BLaER1 treated with 17β-estradiol and CSF1 and Interleukin-3, amounts not matched to agents 10 nM and 100 nM (cell line): ENCODE measurements around the gene KRTAP1-5.
"Not testable (repeated sequence)": the region's sequence is repeated elsewhere in the genome, so short reads cannot be mapped to it uniquely, and the experiment has no call there.

Source experiments
- H3K27ac ChIP-seq, 11 experiments: shearing (Covaris generic); formaldehyde crosslinking; 2 replicates each; pipeline ENCODE4 v1.8.1; 2022
- H3K27me3 ChIP-seq, 11 experiments: shearing (Covaris generic); formaldehyde crosslinking; 2 replicates each; pipeline ENCODE4 v1.8.1; 2022
- H3K36me3 ChIP-seq, 11 experiments: shearing (Covaris generic); formaldehyde crosslinking; 2 replicates each; pipeline ENCODE4 v1.8.1; 2022
- H3K4me1 ChIP-seq, 10 experiments: shearing (Covaris generic); formaldehyde crosslinking; 2 replicates each; pipeline ENCODE4 v1.8.1; 2022
- H3K4me2 ChIP-seq, 11 experiments: shearing (Covaris generic); formaldehyde crosslinking; 2 replicates each; pipeline ENCODE4 v1.8.1; 2022
- H3K4me3 ChIP-seq, 10 experiments: shearing (Covaris generic); formaldehyde crosslinking; 2 replicates each; pipeline ENCODE4 v1.8.1; 2022
- H3K9ac ChIP-seq, 11 experiments: shearing (Covaris generic); formaldehyde crosslinking; 2 replicates each; pipeline ENCODE4 v1.8.1; 2022
- H3K9me3 ChIP-seq, 11 experiments: shearing (Covaris generic); formaldehyde crosslinking; replicated peaks in 1 of 11; 2 replicates each; pipeline ENCODE4 v1.8.1; 2022
- H4K20me1 ChIP-seq, 11 experiments: shearing (Covaris generic); formaldehyde crosslinking; 2 replicates each; pipeline ENCODE4 v1.8.1; 2022
- Cebpa-rat ChIP-seq, 11 experiments: shearing (Covaris generic); IDR thresholded peaks; 2 replicates each; pipeline ENCODE4 v1.8.1; 2022

Gene KRTAP1-5

DNA sequence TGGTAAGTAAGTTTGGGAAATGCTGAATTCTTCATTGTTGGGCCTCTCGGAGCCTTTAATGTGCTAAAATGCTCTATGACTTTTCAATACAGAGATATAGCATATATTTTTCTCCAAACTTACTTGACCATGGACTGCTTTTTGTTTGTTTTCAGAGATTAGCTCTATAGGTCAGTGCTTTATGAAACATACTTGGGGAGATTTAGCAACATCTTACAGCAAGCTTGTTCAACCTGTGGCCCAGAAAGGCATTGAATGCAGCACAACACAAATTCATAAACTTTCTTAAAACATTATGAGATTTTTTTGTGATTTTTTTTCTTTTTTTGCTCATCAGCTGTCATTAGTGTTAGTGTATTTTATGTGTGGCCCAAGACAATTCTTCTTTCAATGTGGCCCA is 17.1 kb downstream of the KRTAP1-5 start:
- Histone ChIP-seq H3K27ac (no peak overlapping the region), H4K20me1 (no peaks in the 10 kb centered on the region), H3K36me3 (no peaks in the 10 kb centered on the region), H3K9ac (no peak overlapping the region), H3K4me3 (no peak overlapping the region), H3K4me1 (no peaks in the 10 kb centered on the region), H3K9me3 (no peaks in the 10 kb centered on the region), H3K4me2 (no peak overlapping the region), H3K27me3 (no peaks in the 10 kb centered on the region)
- TF ChIP-seq Cebpa-rat (IDR thresholded peaks at IDR 0.05): no peak

DNA sequence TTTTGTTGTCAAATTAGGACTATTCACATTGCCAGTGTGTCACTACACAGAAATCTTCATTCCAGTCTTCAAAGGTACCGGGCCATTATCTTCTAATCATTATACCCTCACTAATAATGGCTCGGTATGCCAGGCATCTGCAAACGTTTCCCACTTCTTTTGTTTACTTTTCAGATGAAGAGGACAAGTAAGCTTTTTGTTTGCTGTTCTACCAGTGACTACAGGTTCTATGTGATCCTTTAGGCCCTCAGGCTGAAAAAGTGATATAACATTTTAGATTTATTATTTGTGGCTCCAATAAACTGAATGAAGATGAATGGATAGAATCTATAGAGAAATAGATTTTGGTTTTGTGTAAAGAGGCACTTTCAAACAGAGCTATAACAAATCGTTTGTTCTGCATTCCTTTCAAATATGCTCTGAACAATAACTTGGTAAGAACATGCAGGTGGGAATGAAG is 17.7 kb downstream of the KRTAP1-5 start:
- Histone ChIP-seq H3K27me3 (no peaks in the 10 kb centered on the region), H3K9ac (no peak overlapping the region), H3K4me2 (no peak overlapping the region), H3K36me3 (no peaks in the 10 kb centered on the region), H4K20me1 (no peaks in the 10 kb centered on the region), H3K4me3 (no peak overlapping the region), H3K9me3 (no peaks in the 10 kb centered on the region), H3K4me1 (no peaks in the 10 kb centered on the region), H3K27ac (no peak overlapping the region)
- TF ChIP-seq Cebpa-rat (IDR thresholded peaks at IDR 0.05): no peak

DNA sequence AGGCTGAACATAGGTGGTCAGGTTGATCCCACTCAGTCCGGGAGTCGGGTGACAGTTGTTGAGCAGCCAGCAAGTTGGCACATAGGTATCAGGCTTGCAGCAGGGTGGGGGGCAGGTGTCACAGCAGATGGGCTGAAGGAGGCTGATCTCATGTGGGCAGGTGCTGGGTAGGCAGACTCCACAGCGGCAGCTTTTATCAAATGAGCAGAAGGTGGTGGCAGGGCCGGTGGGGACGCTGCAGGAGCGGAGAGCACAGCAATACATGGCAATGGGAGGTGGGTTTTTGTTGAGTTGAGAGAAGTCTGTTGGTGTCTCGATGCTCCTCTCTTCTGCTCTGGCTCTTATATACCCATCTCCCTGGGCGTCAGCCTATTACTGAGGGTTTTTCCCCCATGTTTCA is 18.2 kb downstream of the KRTAP1-5 start, which contains the start of gene KRTAP3-1:
Gene KRTAP3-1 (minus strand): TSS at position 318 of the 400 bp plus-strand sequence. CDS start 54 bp downstream, at position 264.
- H3K36me3 ChIP-seq: no peaks in the 10 kb centered on the region
- H3K4me1 ChIP-seq: no peaks in the 10 kb centered on the region
- H3K4me2 ChIP-seq: no peak within 1 kb of the TSS
- no peaks in the 10 kb centered on the region for H3K9me3 ChIP-seq
- H4K20me1 ChIP-seq: no peaks in the 10 kb centered on the region
- H3K27ac ChIP-seq: no peak within 1 kb of the TSS
- H3K9ac ChIP-seq: no peak within 1 kb of the TSS
- TF ChIP-seq Cebpa-rat (IDR thresholded peaks at IDR 0.05): no peak
- H3K4me3 ChIP-seq: no peak within 1 kb of the TSS
- H3K27me3 ChIP-seq: no peaks in the 10 kb centered on the region

DNA sequence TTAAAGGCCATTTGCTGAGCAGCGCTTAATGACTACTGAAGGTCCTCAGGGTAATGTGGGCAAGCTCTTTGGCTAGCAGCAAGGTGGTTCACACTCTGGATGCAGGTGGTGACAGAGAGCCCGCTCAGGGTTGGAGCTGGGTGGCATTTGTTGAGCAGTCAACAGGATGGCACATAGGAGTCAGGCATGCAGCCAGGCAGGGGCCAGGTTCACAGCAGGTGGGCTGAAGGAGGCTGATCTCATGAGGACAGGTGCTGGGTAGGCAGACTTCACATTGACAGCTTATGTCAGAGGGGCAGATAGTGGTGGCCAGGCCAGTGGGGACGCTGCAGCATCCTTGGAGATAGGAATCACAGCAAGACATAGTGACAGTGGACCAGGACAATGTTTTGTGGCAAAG is 22.6 kb downstream of the KRTAP1-5 start:
- no peak for TF ChIP-seq Cebpa-rat (IDR thresholded peaks at IDR 0.05)
- H3K36me3 ChIP-seq: no peaks in the 10 kb centered on the region
- no peak overlapping the region for H3K27ac ChIP-seq
- H3K9ac ChIP-seq: no peak overlapping the region
- H3K27me3 ChIP-seq: no peaks in the 10 kb centered on the region
- H3K4me1 ChIP-seq: no peaks in the 10 kb centered on the region
- H4K20me1 ChIP-seq: no peaks in the 10 kb centered on the region
- 0 out of 22 replicates have a peak, but pooled peaks cover 0 to 9% (median 0%) of the 10 kb centered on the region in 11 experiments for H3K9me3 ChIP-seq
- H3K4me2 ChIP-seq: no peak overlapping the region
- H3K4me3 ChIP-seq: no peak overlapping the region

DNA sequence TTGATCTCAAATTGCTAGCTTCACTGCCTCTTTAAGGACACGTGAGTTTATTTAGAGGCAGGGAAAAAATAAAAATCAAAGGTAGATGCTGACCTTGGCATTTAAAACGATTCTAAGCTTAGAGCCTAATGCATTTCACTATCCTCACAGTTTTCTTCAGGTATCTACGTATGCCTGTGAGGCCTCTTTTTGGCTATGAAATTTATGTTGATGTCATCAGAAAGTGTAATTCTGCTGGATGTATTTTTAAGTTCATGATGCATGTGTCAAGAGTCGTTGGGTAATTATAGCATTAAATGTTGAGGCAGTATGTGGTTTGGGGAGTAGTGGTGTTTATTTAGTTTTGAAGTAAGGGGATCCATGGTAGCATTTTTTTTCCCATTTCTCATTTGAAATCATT is 23.1 kb downstream of the KRTAP1-5 start:
- H3K27me3 ChIP-seq: no peaks in the 10 kb centered on the region
- no peak overlapping the region for H3K27ac ChIP-seq
- H3K4me2 ChIP-seq: no peak overlapping the region
- H3K4me1 ChIP-seq: no peaks in the 10 kb centered on the region
- no peak overlapping the region for H3K9ac ChIP-seq
- H3K9me3 ChIP-seq: 0 out of 22 replicates have a peak, but pooled peaks cover 0 to 9% (median 0%) of the 10 kb centered on the region in 11 experiments
- TF ChIP-seq Cebpa-rat (IDR thresholded peaks at IDR 0.05): no peak
- H3K36me3 ChIP-seq: no peaks in the 10 kb centered on the region
- H4K20me1 ChIP-seq: no peaks in the 10 kb centered on the region
- no peak overlapping the region for H3K4me3 ChIP-seq

DNA sequence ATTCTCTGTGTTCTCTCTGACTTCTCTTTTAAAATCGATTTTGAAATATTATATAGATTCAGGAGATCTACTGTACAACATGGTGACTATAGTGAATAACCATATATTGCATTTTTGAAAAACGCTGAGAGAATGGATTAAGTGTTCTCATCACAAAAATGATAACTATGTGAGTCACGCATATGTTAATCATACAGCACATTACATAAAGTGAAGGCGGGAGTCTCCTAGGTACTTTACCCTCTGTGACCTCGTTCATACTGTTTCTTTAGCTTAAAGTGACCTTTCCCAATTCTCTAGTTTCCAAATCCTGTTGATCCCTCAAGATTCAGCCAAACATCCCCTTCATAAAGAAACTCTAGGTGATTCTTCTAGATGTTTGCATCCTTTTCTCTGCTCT is 24.2 kb downstream of the KRTAP1-5 start:
- no peak overlapping the region for H3K9ac ChIP-seq
- H3K4me3 ChIP-seq: no peak overlapping the region
- H3K4me1 ChIP-seq: no peaks in the 10 kb centered on the region
- no peaks in the 10 kb centered on the region for H3K36me3 ChIP-seq
- no peak overlapping the region for H3K4me2 ChIP-seq
- H4K20me1 ChIP-seq: no peaks in the 10 kb centered on the region
- TF ChIP-seq Cebpa-rat (IDR thresholded peaks at IDR 0.05): no peak
- no peak overlapping the region for H3K27ac ChIP-seq
- H3K9me3 ChIP-seq: 0 out of 22 replicates have a peak, but pooled peaks cover 0 to 9% (median 0%) of the 10 kb centered on the region in 11 experiments
- no peaks in the 10 kb centered on the region for H3K27me3 ChIP-seq

DNA sequence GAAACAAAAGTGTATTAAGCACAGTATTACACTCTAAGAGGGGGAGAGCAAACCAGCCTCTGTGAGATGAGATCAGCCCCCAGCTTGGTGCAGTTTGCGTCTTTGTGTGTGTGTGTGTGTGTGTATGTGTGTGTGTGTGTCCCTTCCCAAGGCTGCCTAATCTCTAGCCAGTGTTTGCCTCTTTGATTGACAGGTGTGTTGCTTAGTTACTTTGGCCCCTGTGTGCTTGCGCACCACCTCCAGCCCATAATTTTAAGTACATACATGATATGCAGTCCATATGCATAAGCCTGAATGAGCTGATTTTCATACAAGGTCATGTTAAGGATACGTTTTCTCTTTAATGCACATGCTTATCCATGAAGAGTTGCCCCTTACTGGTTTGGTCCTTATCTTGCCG is 25.2 kb downstream of the KRTAP1-5 start:
- no peaks in the 10 kb centered on the region for H4K20me1 ChIP-seq

DNA sequence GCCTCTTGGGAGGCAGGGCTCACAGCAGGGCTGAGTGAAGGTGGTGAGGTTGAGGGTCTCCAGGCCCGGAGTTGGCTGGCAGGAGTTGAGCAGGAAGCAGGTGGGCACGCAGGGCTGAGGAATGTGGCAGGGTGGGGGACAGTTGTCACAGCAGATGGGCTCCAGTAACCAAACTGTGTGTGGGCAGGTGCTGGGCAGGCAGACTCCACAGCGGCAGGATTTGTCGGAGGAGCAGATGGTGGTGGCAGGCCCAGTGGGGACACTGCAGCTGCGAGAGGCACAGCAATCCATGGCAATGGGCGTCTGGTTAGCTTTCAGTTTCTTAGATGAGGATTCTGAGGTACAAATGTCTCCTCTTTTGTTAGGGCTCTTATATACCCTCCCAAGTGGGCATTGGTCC is 27.4 kb downstream of the KRTAP1-5 start, which contains the start of gene KRTAP3-2:
Gene KRTAP3-2 (minus strand): TSS at position 344 of the 400 bp plus-strand sequence. CDS start 53 bp downstream, at position 291.
- not testable (repeated sequence) for H3K27ac ChIP-seq, H4K20me1 ChIP-seq, H3K4me3 ChIP-seq, H3K36me3 ChIP-seq, H3K4me1 ChIP-seq, H3K9me3 ChIP-seq, H3K4me2 ChIP-seq, H3K9ac ChIP-seq, H3K27me3 ChIP-seq

More for the DNA sequence above, 25.2 kb downstream of the KRTAP1-5 start:
- Histone ChIP-seq H3K9ac (no peak overlapping the region), H3K4me3 (no peak overlapping the region), H3K36me3 (no peaks in the 10 kb centered on the region), H3K9me3 (0 out of 22 replicates have a peak, but pooled peaks cover 0 to 9% (median 0%) of the 10 kb centered on the region in 11 experiments), H3K27ac (no peak overlapping the region), H3K27me3 (no peaks in the 10 kb centered on the region), H3K4me2 (no peak overlapping the region), H3K4me1 (no peaks in the 10 kb centered on the region)
- TF ChIP-seq Cebpa-rat (IDR thresholded peaks at IDR 0.05): no peak

DNA sequence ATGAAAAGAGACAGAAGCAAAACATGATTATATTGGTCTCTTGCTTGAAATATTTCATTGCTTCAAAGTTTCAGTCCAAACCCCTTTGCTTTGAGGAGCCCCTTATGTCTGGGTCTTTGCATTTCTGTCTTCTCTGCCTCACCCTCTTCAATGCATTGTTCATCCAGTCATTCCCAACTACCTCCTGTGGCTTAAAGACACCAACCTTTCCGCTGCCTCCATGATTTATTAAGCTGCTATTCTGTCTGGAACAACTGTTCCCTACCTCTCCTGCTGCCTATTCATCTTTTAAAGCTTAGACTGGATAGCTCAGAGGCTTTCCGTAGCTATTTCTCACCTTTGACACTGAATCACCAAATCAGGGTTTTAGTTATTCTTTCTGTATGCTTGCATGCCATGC is 29.6 kb downstream of the KRTAP1-5 start:
- Histone ChIP-seq H3K27ac (no peak overlapping the region), H3K4me1 (no peaks in the 10 kb centered on the region), H3K36me3 (no peaks in the 10 kb centered on the region), H3K9me3 (0 out of 22 replicates have a peak, but pooled peaks cover 0 to 9% (median 0%) of the 10 kb centered on the region in 11 experiments), H3K27me3 (no peaks in the 10 kb centered on the region), H3K4me3 (no peak overlapping the region), H3K9ac (no peak overlapping the region), H3K4me2 (no peak overlapping the region), H4K20me1 (no peaks in the 10 kb centered on the region)
- no peak for TF ChIP-seq Cebpa-rat (IDR thresholded peaks at IDR 0.05)

DNA sequence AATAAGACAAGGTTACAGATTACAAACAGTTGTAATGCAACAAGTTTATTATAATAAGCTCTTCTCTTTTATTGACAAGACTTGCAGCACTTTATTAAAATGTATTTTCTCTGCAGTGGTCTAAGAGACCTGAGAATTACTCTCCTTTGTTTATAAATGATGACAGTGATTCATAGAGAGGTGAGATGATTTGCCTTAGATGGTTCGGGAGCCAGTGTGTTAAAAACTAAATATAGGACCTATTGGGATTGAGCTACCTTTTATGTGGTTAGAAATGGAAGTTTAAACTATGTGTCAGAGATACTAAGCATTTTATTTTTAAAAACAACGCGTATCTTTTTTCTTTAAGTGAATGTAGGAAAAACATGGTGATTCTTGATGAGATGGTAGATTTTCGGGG is 30.2 kb downstream of the KRTAP1-5 start:
- Histone ChIP-seq H3K27ac (no peak overlapping the region), H3K36me3 (no peaks in the 10 kb centered on the region), H3K9ac (no peak overlapping the region), H3K4me2 (no peak overlapping the region), H3K4me1 (no peaks in the 10 kb centered on the region), H3K9me3 (0 out of 22 replicates have a peak, but pooled peaks cover 0 to 9% (median 0%) of the 10 kb centered on the region in 11 experiments), H3K4me3 (no peak overlapping the region), H4K20me1 (no peaks in the 10 kb centered on the region), H3K27me3 (no peaks in the 10 kb centered on the region)
- no peak for TF ChIP-seq Cebpa-rat (IDR thresholded peaks at IDR 0.05)
